ENCODE data around the gene CNKSR3. TPM values are rescaled to one million over a fixed set of nuclear protein-coding genes. Genes with fewer than 3 reads are reported as not detected.

CNKSR3 gene
- total RNA-seq, 1 experiment from 2014 or later, result 5.6 TPM

DNA sequence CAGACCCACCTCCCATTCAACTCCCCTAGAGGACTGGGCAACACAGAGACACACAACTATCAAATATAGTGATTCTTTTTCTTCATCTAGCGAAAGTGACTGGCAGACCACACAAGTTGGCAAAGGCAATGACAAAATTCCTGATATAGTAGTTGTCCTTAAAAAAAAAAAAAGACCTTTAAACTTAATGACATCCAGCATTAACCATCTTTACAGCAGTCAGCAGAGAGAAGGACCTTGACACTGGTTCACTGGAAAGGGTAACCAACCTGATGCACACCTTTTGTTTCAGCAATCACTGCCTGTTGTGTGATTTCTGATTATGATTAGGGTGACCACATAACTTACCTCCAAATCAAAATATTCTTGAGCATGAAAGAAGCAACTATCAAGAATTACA is 1.7 kb upstream of the CNKSR3 start:
- no peaks in the 10 kb centered on the region for H4K20me1 ChIP-seq (ENCODE audit: control insufficient read depth, insufficient read depth, insufficient read length)
- H3K23ac ChIP-seq (ENCODE audit: insufficient read length, low read depth, low read length), result no peak overlapping the region
- no peaks in the 10 kb centered on the region for H3K79me2 ChIP-seq (ENCODE audit: insufficient read depth, low read length)
- H3K27me3 ChIP-seq (ENCODE audit: insufficient read depth, low read length), result peaks cover 9% of the 10 kb centered on the region; the same call in 1 of the 2 replicates
- TF ChIP-seq, protein P1, sequence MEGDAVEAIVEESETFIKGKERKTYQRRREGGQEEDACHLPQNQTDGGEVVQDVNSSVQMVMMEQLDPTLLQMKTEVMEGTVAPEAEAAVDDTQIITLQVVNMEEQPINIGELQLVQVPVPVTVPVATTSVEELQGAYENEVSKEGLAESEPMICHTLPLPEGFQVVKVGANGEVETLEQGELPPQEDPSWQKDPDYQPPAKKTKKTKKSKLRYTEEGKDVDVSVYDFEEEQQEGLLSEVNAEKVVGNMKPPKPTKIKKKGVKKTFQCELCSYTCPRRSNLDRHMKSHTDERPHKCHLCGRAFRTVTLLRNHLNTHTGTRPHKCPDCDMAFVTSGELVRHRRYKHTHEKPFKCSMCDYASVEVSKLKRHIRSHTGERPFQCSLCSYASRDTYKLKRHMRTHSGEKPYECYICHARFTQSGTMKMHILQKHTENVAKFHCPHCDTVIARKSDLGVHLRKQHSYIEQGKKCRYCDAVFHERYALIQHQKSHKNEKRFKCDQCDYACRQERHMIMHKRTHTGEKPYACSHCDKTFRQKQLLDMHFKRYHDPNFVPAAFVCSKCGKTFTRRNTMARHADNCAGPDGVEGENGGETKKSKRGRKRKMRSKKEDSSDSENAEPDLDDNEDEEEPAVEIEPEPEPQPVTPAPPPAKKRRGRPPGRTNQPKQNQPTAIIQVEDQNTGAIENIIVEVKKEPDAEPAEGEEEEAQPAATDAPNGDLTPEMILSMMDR (conservative IDR thresholded peaks at IDR 0.05), result no peak
- H4K8ac ChIP-seq (replicated peaks; ENCODE audit: insufficient read length, low read depth, low read length), result no peak overlapping the region
- H2BK20ac ChIP-seq (ENCODE audit: low read depth, low read length, poor library complexity, severe bottlenecking), result no peak overlapping the region
- no peak overlapping the region for H2AFZ ChIP-seq (ENCODE audit: low read length)
- no peak overlapping the region for H4K5ac ChIP-seq (ENCODE audit: insufficient read length, low read depth, low read length)
- DNase-seq, result no peak
- H2BK5ac ChIP-seq (ENCODE audit: insufficient read length, low read length), result no peak overlapping the region
- peaks cover 36 to 49% of the 10 kb centered on the region in 2 experiments for H3K4me1 Mint-ChIP-seq
- no peaks in the 10 kb centered on the region for H3K9me3 Mint-ChIP-seq
- H3K27ac Mint-ChIP-seq, result no peak overlapping the region; a peak in 1 of 7 replicates
- H3K27ac ChIP-seq (ENCODE audit: insufficient read length, low read depth, low read length), result no peak overlapping the region
- peaks cover 0 to 7% (median 0%) of the 10 kb centered on the region in 3 experiments; a peak in 2 of 7 replicates for H3K36me3 Mint-ChIP-seq (ENCODE audit: insufficient read depth in 1 of 3, low read depth in 3 of 3)
- H3T11ph ChIP-seq (ENCODE audit: low read length), result no peak overlapping the region
- H3K9me3 ChIP-seq (ENCODE audit: control insufficient read depth, low read depth, low read length), result no peaks in the 10 kb centered on the region
- no peaks in the 10 kb centered on the region for H3K79me1 ChIP-seq (ENCODE audit: insufficient read depth, low read depth, low read length, poor library complexity, severe bottlenecking)
- H3K18ac ChIP-seq (ENCODE audit: insufficient read length, low read depth, low read length), result no peak overlapping the region
- H2BK120ac ChIP-seq (ENCODE audit: low read depth, low read length, poor library complexity, severe bottlenecking), result no peak overlapping the region
- no peak overlapping the region for H3K56ac ChIP-seq (ENCODE audit: insufficient read length, low read depth, low read length)
- no CpG with 5 or more reads among the region's 1 CpG for WGBS (ENCODE audit: extremely low coverage, insufficient read length, low lambda C conversion rate)
- H3K14ac ChIP-seq (ENCODE audit: insufficient read depth, low read length), result no peak overlapping the region
- no peak overlapping the region for H4K91ac ChIP-seq (ENCODE audit: insufficient read length, low read depth, low read length)
- no peak overlapping the region for H3K4ac ChIP-seq (ENCODE audit: low read depth, low read length)
- H2AK5ac ChIP-seq (ENCODE audit: insufficient read length, low read length), result no peak overlapping the region
- peak overlapping the region in 1 of 2 experiments; percentile 61; a peak in 1 of 5 replicates for H3K4me3 Mint-ChIP-seq
- no peak overlapping the region for H3K9ac ChIP-seq (ENCODE audit: extremely low read depth, insufficient read length, low read length)
- H3K4me2 ChIP-seq (ENCODE audit: insufficient read depth, insufficient read length, low read length), result no peak overlapping the region
- H3K23me2 ChIP-seq (ENCODE audit: insufficient read length, low read depth, low read length, poor library complexity, severe bottlenecking), result peaks cover 12% of the 10 kb centered on the region
- peaks cover 7% of the 10 kb centered on the region; the same call in 1 of the 2 replicates for H3K4me1 ChIP-seq (ENCODE audit: insufficient read depth, low read length)
- H3K27me3 Mint-ChIP-seq (ENCODE audit: low read depth), result peaks cover 35% of the 10 kb centered on the region
- H2BK15ac ChIP-seq (ENCODE audit: low read depth, low read length), result no peak overlapping the region
- H2BK12ac ChIP-seq (ENCODE audit: insufficient read length, low read depth, low read length), result no peak overlapping the region

Measured in H9 (cell line).